HEK293 (cell line): ENCODE data around the gene RPL26.

Experiments
- CTCF ChIP-seq: fragments of 450-650 bp; formaldehyde crosslinking; IDR thresholded peaks from 2 replicates; pipeline ENCODE4 v1.5.1; 2016; ENCODE audit warnings: missing biosample characterization, missing genetic modification characterization
- TCF7L2 ChIP-seq: IDR thresholded peaks from 2 replicates; pipeline ENCODE4 v1.6.1; 2011; ENCODE audit warnings: low read depth, mild to moderate bottlenecking, inconsistent platforms, low read length, moderate library complexity, borderline replicate concordance
- ZBTB21 ChIP-seq: fragments of 450-650 bp; formaldehyde crosslinking; IDR thresholded peaks from 2 replicates; pipeline ENCODE4 v1.5.1; 2017; ENCODE audit warnings: missing biosample characterization, missing genetic modification characterization
- ZNF221 ChIP-seq: fragments of 450-650 bp; formaldehyde crosslinking; IDR thresholded peaks from 2 replicates; pipeline ENCODE4 v1.5.1; 2017; ENCODE audit warnings: missing biosample characterization, missing genetic modification characterization, borderline replicate concordance
- ZNF274 ChIP-seq, 2 experiments: fragments of 200-500 bp in 1 of 2; fragments of 450-650 bp in 1 of 2; sonication (Bioruptor generic) in 1 of 2; formaldehyde crosslinking in 1 of 2; IDR thresholded peaks; 2 replicates each; pipeline versions ENCODE4 v1.5.1 to v1.6.1; 2014 to 2016; ENCODE audit warnings: borderline replicate concordance in 1 of 2, inconsistent platforms in 1 of 2, low read length in 1 of 2, missing biosample characterization in 1 of 2, missing genetic modification characterization in 1 of 2
- ZNF280D ChIP-seq: fragments of 450-650 bp; formaldehyde crosslinking; IDR thresholded peaks from 2 replicates; pipeline ENCODE4 v1.5.1; 2016; ENCODE audit warnings: missing biosample characterization, missing genetic modification characterization
- ZNF302 ChIP-seq: fragments of 450-650 bp; formaldehyde crosslinking; IDR thresholded peaks from 2 replicates; pipeline ENCODE4 v1.5.1; 2016; ENCODE audit warnings: missing biosample characterization, missing genetic modification characterization, low read depth
- ZNF580 ChIP-seq: fragments of 450-650 bp; formaldehyde crosslinking; IDR thresholded peaks from 2 replicates; pipeline ENCODE4 v1.5.1; 2016; ENCODE audit warnings: missing biosample characterization, missing genetic modification characterization
- ZNF768 ChIP-seq: fragments of 450-650 bp; formaldehyde crosslinking; IDR thresholded peaks from 2 replicates; pipeline ENCODE4 v1.5.1; 2018; ENCODE audit warnings: missing biosample characterization, mild to moderate bottlenecking, missing genetic modification characterization
- ZNF791 ChIP-seq: fragments of 450-650 bp; formaldehyde crosslinking; IDR thresholded peaks from 2 replicates; pipeline ENCODE4 v1.5.1; 2016; ENCODE audit warnings: missing biosample characterization, missing genetic modification characterization

- TF ChIP-seq ZNF221 (tag by site-specific recombination) (no peak), ZNF280D (tag by site-specific recombination) (no peak), TCF7L2 (no peak), ZNF580 (tag by site-specific recombination) (no peak), ZNF274 (IDR thresholded peaks at IDR 0.05; ENCODE audit: low read length) (no peak), ZNF274 (tag by site-specific recombination; IDR thresholded peaks at IDR 0.05; ENCODE audit: borderline replicate concordance) (no peak), CTCF (tag by site-specific recombination) (no peak), ZBTB21 (tag by site-specific recombination) (no peak), ZNF768 (tag by site-specific recombination) (no peak), ZNF791 (tag by site-specific recombination) (no peak), ZNF302 (no peak)
Observed at GRCh38 chr17:8345951-8346665, 36.9 kb downstream of the RPL26 start.
